ENCODE measurements around the gene ARRDC3.

The ARRDC3 gene

GRCh38 chr5:91379914-91380490, 3.1 kb downstream of the ARRDC3 start:
- TF ChIP-seq CTCF (conservative IDR thresholded peaks at IDR 0.05; ENCODE audit: low read depth, low read length) = no peak
- peak overlapping the region; percentile 82 for H3K4me3 ChIP-seq (ENCODE audit: low read depth, low read length)
- peak; percentile 93 for DNase-seq (ENCODE audit: low read depth)

GRCh38 chr5:91379246-91379913, 3.7 kb downstream of the ARRDC3 start:
- TF ChIP-seq CTCF (conservative IDR thresholded peaks at IDR 0.05; ENCODE audit: low read depth, low read length) = no peak
- no peak for DNase-seq (ENCODE audit: low read depth)
- H3K4me3 ChIP-seq (ENCODE audit: low read depth, low read length) = peak overlapping the region; percentile 82

GRCh38 chr5:91378752-91379211, 4.3 kb downstream of the ARRDC3 start:
- DNase-seq (ENCODE audit: low read depth) = no peak
- peak overlapping the region; percentile 82 for H3K4me3 ChIP-seq (ENCODE audit: low read depth, low read length)

GRCh38 chr5:91374893-91375520, 8.1 kb downstream of the ARRDC3 start:
- DNase-seq (ENCODE audit: low read depth) = no peak
- no peak overlapping the region for H3K4me3 ChIP-seq (ENCODE audit: low read depth, low read length)
- TF ChIP-seq CTCF (conservative IDR thresholded peaks at IDR 0.05; ENCODE audit: low read depth, low read length) = no peak

More at GRCh38 chr5:91378752-91379211, 4.3 kb downstream of the ARRDC3 start:
- no peak for TF ChIP-seq CTCF (conservative IDR thresholded peaks at IDR 0.05; ENCODE audit: low read depth, low read length)

- DNase-seq (ENCODE audit: low read depth) = no peak
- no peak overlapping the region for H3K4me3 ChIP-seq (ENCODE audit: low read depth, low read length)
- no peak for TF ChIP-seq CTCF (conservative IDR thresholded peaks at IDR 0.05; ENCODE audit: low read depth, low read length)
These were observed 9.5 kb downstream of the ARRDC3 start for GRCh38 chr5:91373600-91373999.

GRCh38 chr5:91373006-91373405, 10.1 kb downstream of the ARRDC3 start:
- DNase-seq (ENCODE audit: low read depth) = no peak
- no peak for TF ChIP-seq CTCF (conservative IDR thresholded peaks at IDR 0.05; ENCODE audit: low read depth, low read length)
- no peak overlapping the region for H3K4me3 ChIP-seq (ENCODE audit: low read depth, low read length)
